Neural progenitor cell (in vitro differentiated cells): Measurements from ENCODE around the gene HNMT.

ENCODE experiments used
- EZH2phosphoT487 ChIP-seq: fragments of 200-600 bp; sonication (generic); IDR thresholded peaks from 2 replicates; pipeline ENCODE4 v1.6.1; 2017; ENCODE audit warnings: antibody characterized with exemption
- TF ChIP-seq, protein P1 (sequence below): fragments of 200-600 bp; sonication (generic); IDR thresholded peaks from 2 replicates; pipeline ENCODE4 v1.5.1; 2017; ENCODE audit warnings: antibody characterized with exemption, mild to moderate bottlenecking

DNA sequence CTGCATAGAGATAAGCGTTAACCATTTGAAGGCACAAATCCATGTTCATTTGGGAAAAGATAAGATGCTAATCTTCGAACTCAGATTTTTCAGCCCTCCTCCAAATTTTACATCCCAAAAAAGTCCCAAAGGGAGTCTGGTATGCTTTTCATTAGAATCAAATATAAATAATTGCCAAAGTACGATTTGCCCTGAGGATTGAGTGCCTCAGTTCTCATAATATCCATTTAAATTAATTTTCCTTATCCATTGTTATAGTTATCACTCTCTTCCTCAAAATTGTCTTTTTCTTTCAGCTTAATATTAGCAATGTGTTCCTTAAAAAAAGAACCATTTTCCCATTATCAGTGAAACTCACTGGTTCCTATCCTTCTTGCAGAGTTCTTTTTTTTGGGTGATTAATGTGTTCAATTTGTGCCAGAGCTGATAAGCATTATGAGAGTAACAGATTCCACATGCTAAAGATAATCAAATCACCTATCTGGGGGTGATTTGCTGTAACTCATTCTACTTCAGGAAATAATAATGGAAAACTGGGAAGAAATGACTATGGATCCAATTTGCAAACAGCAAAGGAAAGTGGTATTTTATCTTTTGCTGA is 686 bp downstream of the HNMT start:
- TF ChIP-seq, protein P1, sequence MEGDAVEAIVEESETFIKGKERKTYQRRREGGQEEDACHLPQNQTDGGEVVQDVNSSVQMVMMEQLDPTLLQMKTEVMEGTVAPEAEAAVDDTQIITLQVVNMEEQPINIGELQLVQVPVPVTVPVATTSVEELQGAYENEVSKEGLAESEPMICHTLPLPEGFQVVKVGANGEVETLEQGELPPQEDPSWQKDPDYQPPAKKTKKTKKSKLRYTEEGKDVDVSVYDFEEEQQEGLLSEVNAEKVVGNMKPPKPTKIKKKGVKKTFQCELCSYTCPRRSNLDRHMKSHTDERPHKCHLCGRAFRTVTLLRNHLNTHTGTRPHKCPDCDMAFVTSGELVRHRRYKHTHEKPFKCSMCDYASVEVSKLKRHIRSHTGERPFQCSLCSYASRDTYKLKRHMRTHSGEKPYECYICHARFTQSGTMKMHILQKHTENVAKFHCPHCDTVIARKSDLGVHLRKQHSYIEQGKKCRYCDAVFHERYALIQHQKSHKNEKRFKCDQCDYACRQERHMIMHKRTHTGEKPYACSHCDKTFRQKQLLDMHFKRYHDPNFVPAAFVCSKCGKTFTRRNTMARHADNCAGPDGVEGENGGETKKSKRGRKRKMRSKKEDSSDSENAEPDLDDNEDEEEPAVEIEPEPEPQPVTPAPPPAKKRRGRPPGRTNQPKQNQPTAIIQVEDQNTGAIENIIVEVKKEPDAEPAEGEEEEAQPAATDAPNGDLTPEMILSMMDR = no peak
- TF ChIP-seq EZH2phosphoT487 = no peak
